ENCODE data around the gene HLA-DRA. TPM values are rescaled to one million over a fixed set of nuclear protein-coding genes. Genes with fewer than 3 reads are reported as not detected.

The HLA-DRA gene
- total RNA-seq, 2 experiments from 2014 or later: 552 to 1,231 TPM

DNA sequence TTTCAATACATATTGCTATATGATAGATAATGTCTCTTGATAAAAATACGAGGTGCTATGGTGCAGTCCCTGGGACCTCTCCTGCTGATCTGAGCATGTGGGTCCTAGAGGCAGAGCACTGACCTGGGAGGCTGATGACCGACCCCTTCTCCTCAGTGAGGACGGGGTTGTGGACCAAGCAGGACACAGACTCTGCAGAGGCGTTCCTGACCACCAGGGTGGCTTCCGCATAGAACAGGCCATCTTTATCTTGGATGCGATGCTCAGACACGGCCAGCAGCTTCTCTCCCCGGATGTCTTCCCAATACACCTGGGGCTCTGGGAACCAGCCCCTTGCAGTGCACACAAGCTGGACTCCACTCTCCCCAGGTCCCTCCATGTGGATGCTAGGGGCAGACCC lies 36.9 kb upstream of the HLA-DRA start:
- Histone ChIP-seq H3K27ac (ENCODE audit: low read depth, low read length, poor library complexity, severe bottlenecking) (no peak overlapping the region), H3K4me1 (ENCODE audit: insufficient read depth, low read length, poor library complexity, severe bottlenecking) (peaks cover 37% of the 10 kb centered on the region), H3K9me2 (ENCODE audit: insufficient read depth, low read length) (no peaks in the 10 kb centered on the region), H3K79me2 (ENCODE audit: insufficient read depth, low read depth, low read length) (no peaks in the 10 kb centered on the region), H3K9me3 (ENCODE audit: low read length) (no peaks in the 10 kb centered on the region), H3K4me3 (ENCODE audit: low read depth, low read length, poor library complexity, severe bottlenecking) (no peak overlapping the region), H3K4me2 (ENCODE audit: low read length) (no peak overlapping the region), H4K20me1 (ENCODE audit: insufficient read depth, low read length) (no peaks in the 10 kb centered on the region), H3K36me3 (ENCODE audit: insufficient read depth, low read length) (no peaks in the 10 kb centered on the region), H2AFZ (ENCODE audit: low read length) (no peak overlapping the region)
- ChIA-PET CTCF (ENCODE audit: unreplicated experiment) (no interaction called here), POLR2A (interaction anchor here (1.0 to 1.1 kb wide), 2 partner anchors 22 to 127 kb away, joined by 3 to 4 read pairs; no protein-coding TSS in a partner anchor)
- no TSS peak for BruUV-seq (replicated peaks)
- DNase-seq (ENCODE audit: low spot score): no peak
- TF ChIP-seq EZH2phosphoT487 (IDR thresholded peaks at IDR 0.05; ENCODE audit: borderline replicate concordance, low read depth, low read length): no peak
- TF ChIP-seq CTCF (conservative IDR thresholded peaks at IDR 0.05; ENCODE audit: low read length): no peak
- intact Hi-C loops (cut with micrococcal nuclease; ENCODE audit: unreplicated experiment): no loop called here

- DNase-seq (ENCODE audit: low spot score): no peak
- H3K4me3 ChIP-seq (ENCODE audit: low read depth, low read length, poor library complexity, severe bottlenecking): no peak overlapping the region
- no peaks in the 10 kb centered on the region for H3K9me2 ChIP-seq (ENCODE audit: insufficient read depth, low read length)
- intact Hi-C loops (cut with micrococcal nuclease; ENCODE audit: unreplicated experiment): no loop called here
- ChIA-PET CTCF (ENCODE audit: unreplicated experiment) (no interaction called here), POLR2A (no interaction called here)
- peaks cover 16% of the 10 kb centered on the region for H3K4me1 ChIP-seq (ENCODE audit: insufficient read depth, low read length, poor library complexity, severe bottlenecking)
- H3K36me3 ChIP-seq (ENCODE audit: insufficient read depth, low read length): no peaks in the 10 kb centered on the region
- TF ChIP-seq CTCF (conservative IDR thresholded peaks at IDR 0.05; ENCODE audit: low read length) (no peak), EZH2phosphoT487 (IDR thresholded peaks at IDR 0.05; ENCODE audit: borderline replicate concordance, low read depth, low read length) (no peak)
- no TSS peak for BruUV-seq (replicated peaks)
- H2AFZ ChIP-seq (ENCODE audit: low read length): no peak overlapping the region
- H3K79me2 ChIP-seq (ENCODE audit: insufficient read depth, low read depth, low read length): no peaks in the 10 kb centered on the region
- H3K27ac ChIP-seq (ENCODE audit: low read depth, low read length, poor library complexity, severe bottlenecking): no peak overlapping the region
- H3K9me3 ChIP-seq (ENCODE audit: low read length): no peaks in the 10 kb centered on the region
- H4K20me1 ChIP-seq (ENCODE audit: insufficient read depth, low read length): no peaks in the 10 kb centered on the region
- no peak overlapping the region for H3K4me2 ChIP-seq (ENCODE audit: low read length)
Observed at GRCh38 chr6:32405656-32406055, 34.0 kb upstream of the HLA-DRA start.

DNA sequence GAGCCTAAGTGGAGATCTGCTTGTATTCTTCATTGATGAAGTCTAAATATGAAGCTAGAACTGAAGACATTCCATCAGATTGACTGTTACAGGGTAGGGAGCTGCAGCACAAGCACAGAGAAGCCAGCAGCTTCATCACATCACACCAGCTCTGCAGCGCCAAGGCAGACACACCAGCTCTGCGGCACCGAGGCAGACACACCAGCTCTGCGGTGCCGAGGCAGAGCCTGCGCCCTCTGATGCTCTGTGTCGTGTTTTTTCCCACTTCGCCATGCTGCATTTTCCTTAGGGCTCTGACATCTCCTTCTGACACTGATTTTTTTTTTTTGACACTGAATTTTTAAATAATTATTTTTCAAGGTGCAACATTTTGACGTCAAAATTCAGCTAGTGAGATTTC lies 33.5 kb upstream of the HLA-DRA start:
- intact Hi-C loops (cut with micrococcal nuclease; ENCODE audit: unreplicated experiment): no loop called here
- H4K20me1 ChIP-seq (ENCODE audit: insufficient read depth, low read length): no peaks in the 10 kb centered on the region
- no peak overlapping the region for H3K4me2 ChIP-seq (ENCODE audit: low read length)
- TF ChIP-seq EZH2phosphoT487 (IDR thresholded peaks at IDR 0.05; ENCODE audit: borderline replicate concordance, low read depth, low read length) (no peak), CTCF (conservative IDR thresholded peaks at IDR 0.05; ENCODE audit: low read length) (no peak)
- H3K79me2 ChIP-seq (ENCODE audit: insufficient read depth, low read depth, low read length): no peaks in the 10 kb centered on the region
- BruUV-seq (replicated peaks): no TSS peak
- no peak for DNase-seq (ENCODE audit: low spot score)
- H2AFZ ChIP-seq (ENCODE audit: low read length): no peak overlapping the region
- no peak overlapping the region for H3K27ac ChIP-seq (ENCODE audit: low read depth, low read length, poor library complexity, severe bottlenecking)
- H3K36me3 ChIP-seq (ENCODE audit: insufficient read depth, low read length): no peaks in the 10 kb centered on the region
- H3K4me3 ChIP-seq (ENCODE audit: low read depth, low read length, poor library complexity, severe bottlenecking): no peak overlapping the region
- ChIA-PET POLR2A (interaction anchor here (0.6 to 1.2 kb wide), 3 partner anchors 297 to 462 kb away, joined by 3 to 5 read pairs (median 3); no protein-coding TSS in a partner anchor), CTCF (ENCODE audit: unreplicated experiment) (interaction anchor here (0.5 kb wide), 1 partner anchor 203 kb away, joined by 4 read pairs; no protein-coding TSS in a partner anchor)
- no peaks in the 10 kb centered on the region for H3K9me3 ChIP-seq (ENCODE audit: low read length)
- no peaks in the 10 kb centered on the region for H3K9me2 ChIP-seq (ENCODE audit: insufficient read depth, low read length)
- peaks cover 15% of the 10 kb centered on the region for H3K4me1 ChIP-seq (ENCODE audit: insufficient read depth, low read length, poor library complexity, severe bottlenecking)

Measured in OCI-LY7 (cell line).